IPS DF 6.9 (cell line): Measurements from ENCODE around the gene ZNF709.
"Not testable (repeated sequence)": the region's sequence is repeated elsewhere in the genome, so short reads cannot be mapped to it uniquely, and the experiment has no call there.

ENCODE experiments used
- DNase-seq: peaks from one replicate; pipeline ENCODE4 v3.0.0-alpha.2; 2013; ENCODE audit warnings: low read depth, low spot score
- H3K27ac ChIP-seq: one replicate; pipeline ENCODE4 v1.5.1; 2013; ENCODE audit warnings: low read length, control low read depth
- H3K27me3 ChIP-seq: 2 replicates; pipeline ENCODE4 v1.6.1; 2013; ENCODE audit warnings: mild to moderate bottlenecking, low read length; ENCODE audit not compliant: control insufficient read depth, insufficient read depth
- H3K36me3 ChIP-seq: 2 replicates; pipeline ENCODE4 v1.6.1; 2013; ENCODE audit warnings: low read length; ENCODE audit not compliant: control insufficient read depth, insufficient read depth
- H3K4me1 ChIP-seq: 2 replicates; pipeline ENCODE4 v1.6.1; 2013; ENCODE audit warnings: low read length; ENCODE audit not compliant: control insufficient read depth, insufficient read depth
- H3K4me3 ChIP-seq: 2 replicates; pipeline ENCODE4 v1.5.1; 2013; ENCODE audit warnings: mild to moderate bottlenecking, low read length
- H3K9me3 ChIP-seq: 2 replicates; pipeline ENCODE4 v1.6.1; 2013; ENCODE audit warnings: low read length, inconsistent platforms; ENCODE audit not compliant: control insufficient read depth, insufficient read depth
- WGBS: extraction: QIAGEN DNeasy Blood & Tissue Kit; methylation state at CpG from one replicate; pipeline ENCODE4 v1.1.7; 2013; ENCODE audit warnings: mixed read lengths, missing lambda C conversion rate; ENCODE audit not compliant: insufficient read length, insufficient coverage; 5-methylcytosine and 5-hydroxymethylcytosine counted together

The ZNF709 gene

DNA sequence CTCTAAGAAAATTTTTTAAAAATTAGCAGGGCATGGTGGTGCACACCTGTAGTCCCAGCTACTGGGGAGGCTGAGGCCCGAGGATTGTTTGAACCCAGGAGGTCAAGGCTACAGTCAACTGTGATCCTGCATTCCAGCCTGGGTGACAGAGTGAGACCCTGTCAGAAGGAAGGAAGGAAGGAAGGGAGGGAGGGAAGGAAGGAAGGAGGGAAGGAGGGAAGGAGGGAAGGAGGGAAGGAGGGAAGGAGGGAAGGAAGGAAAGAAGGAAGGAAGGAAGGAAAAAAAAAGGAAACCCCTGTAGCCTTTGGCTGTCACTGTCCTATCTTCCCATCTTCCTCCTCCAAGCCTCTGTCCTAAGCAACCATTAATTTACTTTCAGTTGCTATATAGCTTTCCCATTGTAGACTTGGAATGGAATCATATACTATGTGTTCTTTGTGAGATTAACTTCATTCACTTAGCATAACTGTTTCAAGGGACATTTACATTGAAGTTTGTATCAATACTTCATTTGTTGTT lies 1.7 kb upstream of the ZNF709 start:
- DNase-seq, H3K4me1 ChIP-seq, H3K27me3 ChIP-seq, H3K27ac ChIP-seq, H3K36me3 ChIP-seq, H3K9me3 ChIP-seq, H3K4me3 ChIP-seq: not testable (repeated sequence)
- WGBS = no CpG with 5 or more reads among the region's 1 CpG

GRCh38 chr19:12485571-12485970 lies 955 bp upstream of the ZNF709 start:
- DNase-seq = no peak
- no peak overlapping the region for H3K4me3 ChIP-seq
- no CpG with 5 or more reads among the region's 3 CpGs for WGBS
- H3K27me3 ChIP-seq = no peaks in the 10 kb centered on the region
- no peak overlapping the region for H3K27ac ChIP-seq
- no peaks in the 10 kb centered on the region; the same call in 1 of the 2 replicates for H3K9me3 ChIP-seq
- no peaks in the 10 kb centered on the region for H3K4me1 ChIP-seq
- H3K36me3 ChIP-seq = no peaks in the 10 kb centered on the region

- Histone ChIP-seq H3K9me3 (no peaks in the 10 kb centered on the region; the same call in 1 of the 2 replicates), H3K4me1 (no peaks in the 10 kb centered on the region), H3K27me3 (no peaks in the 10 kb centered on the region), H3K27ac (no peak overlapping the region), H3K4me3 (peak overlapping the region; percentile 63; the same call in 1 of the 2 replicates), H3K36me3 (no peaks in the 10 kb centered on the region)
- no CpG with 5 or more reads among the region's 11 CpGs for WGBS
- no peak for DNase-seq
Measured at GRCh38 chr19:12485052-12485416, 418 bp upstream of the ZNF709 start.

DNA sequence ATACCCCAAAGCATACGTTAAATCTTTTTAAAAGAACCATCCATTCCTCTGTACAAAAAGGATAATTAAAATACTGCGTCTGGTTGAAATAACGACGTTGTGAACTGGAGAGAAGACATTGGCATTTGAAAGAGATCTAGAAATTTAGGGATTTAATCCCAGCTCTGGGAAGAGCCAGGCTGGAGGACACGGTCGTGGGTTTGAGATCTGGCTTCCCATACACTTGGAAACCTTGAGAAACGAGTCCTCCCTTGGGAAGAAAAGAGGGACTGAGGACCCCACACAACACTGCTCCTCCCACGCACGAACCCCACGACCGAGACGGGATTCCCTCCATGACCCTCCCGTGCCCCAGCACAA lies 625 bp downstream of the ZNF709 start:
- WGBS = no CpG with 5 or more reads among the region's 13 CpGs
- no peak overlapping the region for H3K27ac ChIP-seq

GRCh38 chr19:12482509-12482886 lies 2.1 kb downstream of the ZNF709 start:
- no peak for DNase-seq
- H3K4me3 ChIP-seq = no peak overlapping the region
- H3K4me1 ChIP-seq = no peaks in the 10 kb centered on the region; the same call in 1 of the 2 replicates
- no peaks in the 10 kb centered on the region for H3K27me3 ChIP-seq
- H3K27ac ChIP-seq = no peak overlapping the region
- WGBS = no CpG with 5 or more reads among the region's 2 CpGs
- no peaks in the 10 kb centered on the region; the same call in 1 of the 2 replicates for H3K9me3 ChIP-seq
- H3K36me3 ChIP-seq = no peaks in the 10 kb centered on the region

More for the DNA sequence above, 625 bp downstream of the ZNF709 start:
- no peak for DNase-seq
- Histone ChIP-seq H3K4me3 (peak overlapping the region; percentile 73; the same call in 1 of the 2 replicates), H3K36me3 (no peaks in the 10 kb centered on the region), H3K9me3 (no peaks in the 10 kb centered on the region; the same call in 1 of the 2 replicates), H3K27me3 (no peaks in the 10 kb centered on the region), H3K4me1 (no peaks in the 10 kb centered on the region)

DNA sequence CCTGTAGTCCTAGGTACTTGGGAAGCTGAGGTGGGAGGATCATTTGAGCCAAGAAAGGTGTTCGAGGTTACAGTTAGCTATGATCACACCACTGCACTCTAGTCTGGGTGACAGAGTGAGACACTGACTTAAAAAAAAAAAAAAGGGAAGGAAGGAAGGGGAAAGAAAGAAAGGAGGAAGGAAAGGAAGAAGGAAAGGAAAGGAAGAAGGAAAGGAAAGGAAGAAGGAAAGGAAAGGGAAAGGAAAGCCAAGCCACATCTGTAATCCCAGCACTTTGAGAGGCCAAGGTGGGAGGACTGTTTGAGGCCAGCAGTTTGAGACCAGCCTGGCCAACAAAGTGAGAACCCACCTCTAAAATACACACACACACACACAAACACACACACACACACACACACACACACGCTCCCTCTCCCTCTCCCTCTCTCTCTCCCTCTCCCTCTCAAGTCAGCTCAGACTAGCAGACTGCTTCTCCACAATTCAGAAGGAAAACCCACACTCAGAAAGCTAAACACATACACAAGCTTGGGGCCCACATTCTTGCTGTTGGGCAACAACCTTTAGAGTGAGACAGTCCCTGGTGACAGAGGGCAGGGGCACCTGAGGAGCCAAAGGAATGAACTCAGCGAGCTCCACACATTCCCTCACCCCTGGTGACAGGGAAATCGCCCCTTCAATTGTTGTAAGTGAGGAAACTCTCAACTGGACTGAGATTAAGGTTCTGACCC lies 2.7 kb downstream of the ZNF709 start:
- Histone ChIP-seq H3K27ac (no peak overlapping the region), H3K4me3 (no peak overlapping the region), H3K27me3 (no peaks in the 10 kb centered on the region), H3K9me3 (no peaks in the 10 kb centered on the region; the same call in 1 of the 2 replicates), H3K4me1 (no peaks in the 10 kb centered on the region; the same call in 1 of the 2 replicates), H3K36me3 (no peaks in the 10 kb centered on the region)
- no peak for DNase-seq
- no CpG with 5 or more reads among the region's 4 CpGs for WGBS

DNA sequence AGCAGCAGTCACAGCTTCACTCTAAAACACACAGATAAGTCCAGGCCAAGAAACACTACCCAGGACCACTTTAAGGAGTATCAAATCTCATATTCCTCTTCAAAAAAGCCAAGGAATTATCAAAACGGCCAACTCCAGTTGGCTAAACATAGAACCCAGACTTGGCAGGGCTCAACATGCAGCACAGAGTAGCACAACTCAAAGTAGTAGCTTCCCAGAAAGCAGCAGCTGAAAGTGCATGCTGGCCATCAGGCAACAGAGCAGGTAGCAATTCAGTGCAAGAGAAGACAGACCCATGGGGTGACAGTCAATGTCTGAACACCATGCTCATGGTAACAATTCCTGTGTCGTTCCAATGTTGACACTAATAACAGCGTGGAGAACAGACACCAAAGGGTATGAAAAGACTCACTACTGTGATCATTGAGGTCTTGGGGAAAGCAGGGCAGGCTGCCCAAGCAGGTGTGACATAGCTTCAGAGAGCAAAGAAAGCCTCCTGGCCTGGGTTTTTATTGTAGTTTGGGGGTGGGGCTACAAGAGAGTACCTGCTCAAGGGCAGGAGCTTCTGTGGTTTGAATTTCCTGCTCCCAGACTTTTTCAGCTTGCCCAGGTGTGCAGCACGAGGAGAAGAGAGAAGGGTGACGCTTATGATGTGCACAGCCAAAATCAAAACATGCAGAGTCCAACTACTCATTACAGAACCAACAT lies 6.2 kb downstream of the ZNF709 start:
- no peaks in the 10 kb centered on the region; the same call in 1 of the 2 replicates for H3K9me3 ChIP-seq
- WGBS = no CpG with 5 or more reads among the region's 5 CpGs
- no peak overlapping the region for H3K4me3 ChIP-seq

GRCh38 chr19:12467651-12468050 lies 17.0 kb downstream of the ZNF709 start:
- no CpG with 5 or more reads among the region's 33 CpGs for WGBS
- not testable (repeated sequence) for H3K9me3 ChIP-seq, DNase-seq, H3K27ac ChIP-seq, H3K4me3 ChIP-seq, H3K36me3 ChIP-seq, H3K27me3 ChIP-seq, H3K4me1 ChIP-seq

More for the DNA sequence above, 6.2 kb downstream of the ZNF709 start:
- no peak for DNase-seq
- no peaks in the 10 kb centered on the region for H3K36me3 ChIP-seq
- no peak overlapping the region for H3K27ac ChIP-seq
- H3K27me3 ChIP-seq = no peaks in the 10 kb centered on the region
- H3K4me1 ChIP-seq = no peaks in the 10 kb centered on the region; the same call in 1 of the 2 replicates

- no peak for DNase-seq
- peaks cover 3% of the 10 kb centered on the region; the same call in 1 of the 2 replicates for H3K9me3 ChIP-seq
Measured at GRCh38 chr19:12465211-12465610, 19.4 kb downstream of the ZNF709 start.

GRCh38 chr19:12464769-12465168 lies 19.8 kb downstream of the ZNF709 start:
- WGBS = no CpG with 5 or more reads among the region's 3 CpGs
- peaks cover 3% of the 10 kb centered on the region; the same call in 1 of the 2 replicates for H3K9me3 ChIP-seq

More at GRCh38 chr19:12465211-12465610, 19.4 kb downstream of the ZNF709 start:
- no peak overlapping the region for H3K4me3 ChIP-seq
- H3K27me3 ChIP-seq = no peaks in the 10 kb centered on the region
- WGBS = no CpG with 5 or more reads among the region's 5 CpGs
- H3K4me1 ChIP-seq = no peaks in the 10 kb centered on the region
- H3K36me3 ChIP-seq = no peaks in the 10 kb centered on the region
- no peak overlapping the region for H3K27ac ChIP-seq

More at GRCh38 chr19:12464769-12465168, 19.8 kb downstream of the ZNF709 start:
- Histone ChIP-seq H3K27ac (no peak overlapping the region), H3K36me3 (no peaks in the 10 kb centered on the region), H3K4me1 (no peaks in the 10 kb centered on the region), H3K27me3 (no peaks in the 10 kb centered on the region), H3K4me3 (no peak overlapping the region)
- no peak for DNase-seq
